GM12865 (cell line): Measurements from ENCODE around the gene STXBP6.

Experiments used
- DNase-seq: peaks from one replicate; pipeline ENCODE4 v3.0.0; 2010; ENCODE audit warnings: low read depth
- H3K4me3 ChIP-seq: 2 replicates; pipeline ENCODE4 v1.5.1; 2011; ENCODE audit warnings: mild to moderate bottlenecking, low read depth, low read length, control low read depth
- TF ChIP-seq, protein P1 (sequence below): IDR thresholded peaks from 2 replicates; pipeline ENCODE4 v1.5.1; 2011; ENCODE audit warnings: low read length, control low read depth, low read depth, inconsistent platforms; ENCODE audit not compliant: insufficient read depth; ENCODE audit errors: missing control alignments

Gene STXBP6

GRCh38 chr14:24891987-24892496 is 157.9 kb downstream of the STXBP6 start:
- no peak overlapping the region for H3K4me3 ChIP-seq
- DNase-seq = no peak
- TF ChIP-seq, protein P1, sequence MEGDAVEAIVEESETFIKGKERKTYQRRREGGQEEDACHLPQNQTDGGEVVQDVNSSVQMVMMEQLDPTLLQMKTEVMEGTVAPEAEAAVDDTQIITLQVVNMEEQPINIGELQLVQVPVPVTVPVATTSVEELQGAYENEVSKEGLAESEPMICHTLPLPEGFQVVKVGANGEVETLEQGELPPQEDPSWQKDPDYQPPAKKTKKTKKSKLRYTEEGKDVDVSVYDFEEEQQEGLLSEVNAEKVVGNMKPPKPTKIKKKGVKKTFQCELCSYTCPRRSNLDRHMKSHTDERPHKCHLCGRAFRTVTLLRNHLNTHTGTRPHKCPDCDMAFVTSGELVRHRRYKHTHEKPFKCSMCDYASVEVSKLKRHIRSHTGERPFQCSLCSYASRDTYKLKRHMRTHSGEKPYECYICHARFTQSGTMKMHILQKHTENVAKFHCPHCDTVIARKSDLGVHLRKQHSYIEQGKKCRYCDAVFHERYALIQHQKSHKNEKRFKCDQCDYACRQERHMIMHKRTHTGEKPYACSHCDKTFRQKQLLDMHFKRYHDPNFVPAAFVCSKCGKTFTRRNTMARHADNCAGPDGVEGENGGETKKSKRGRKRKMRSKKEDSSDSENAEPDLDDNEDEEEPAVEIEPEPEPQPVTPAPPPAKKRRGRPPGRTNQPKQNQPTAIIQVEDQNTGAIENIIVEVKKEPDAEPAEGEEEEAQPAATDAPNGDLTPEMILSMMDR = no peak

DNA sequence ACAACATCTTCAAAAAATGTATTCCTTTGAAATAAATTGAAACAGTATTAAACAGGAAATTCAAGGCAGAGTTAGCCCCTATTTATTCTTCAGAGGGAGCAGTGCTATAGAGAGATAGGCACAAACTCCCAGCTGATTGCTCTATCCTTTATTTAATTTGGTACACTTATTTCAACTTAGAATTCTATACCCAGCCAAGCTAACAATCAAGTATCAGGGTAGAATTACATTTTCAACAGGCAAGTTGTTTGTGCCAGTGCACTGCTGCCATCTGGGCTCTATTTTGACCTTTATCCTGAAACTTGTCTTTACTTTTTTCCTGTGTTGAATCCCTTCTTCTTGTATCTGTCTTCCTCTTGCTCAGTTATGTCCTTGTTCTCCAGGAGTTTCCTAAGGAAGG is 159.2 kb downstream of the STXBP6 start:
- no peak for DNase-seq
- no peak overlapping the region for H3K4me3 ChIP-seq
- TF ChIP-seq, protein P1 = no peak

DNA sequence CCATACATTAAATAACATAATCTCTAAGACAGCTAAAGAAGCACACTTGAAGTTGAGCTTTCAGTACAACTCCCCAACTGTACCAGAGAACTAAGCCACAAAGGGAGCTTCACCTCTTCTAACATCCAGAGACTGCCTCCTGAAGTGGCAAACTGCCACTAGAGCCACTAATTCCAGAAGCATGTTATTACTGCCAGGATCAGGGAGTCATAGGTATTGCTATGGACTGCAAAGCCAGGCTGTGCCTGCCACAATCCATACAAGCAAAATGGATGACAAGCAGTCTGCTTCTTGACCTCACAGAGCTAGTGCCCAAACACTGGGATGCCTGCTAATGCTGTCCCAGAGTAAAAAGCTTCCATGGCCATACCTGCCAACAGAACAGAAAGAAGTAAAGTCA is 160.1 kb downstream of the STXBP6 start:
- H3K4me3 ChIP-seq = no peak overlapping the region
- TF ChIP-seq, protein P1 = no peak

GRCh38 chr14:24888532-24888931 is 161.4 kb downstream of the STXBP6 start:
- TF ChIP-seq, protein P1 = no peak
- no peak for DNase-seq
- no peak overlapping the region for H3K4me3 ChIP-seq

More for the DNA sequence above, 160.1 kb downstream of the STXBP6 start:
- no peak for DNase-seq

GRCh38 chr14:24887623-24888304 is 162.2 kb downstream of the STXBP6 start:
- DNase-seq = no peak
- TF ChIP-seq, protein P1 = no peak
- H3K4me3 ChIP-seq = no peak overlapping the region

DNA sequence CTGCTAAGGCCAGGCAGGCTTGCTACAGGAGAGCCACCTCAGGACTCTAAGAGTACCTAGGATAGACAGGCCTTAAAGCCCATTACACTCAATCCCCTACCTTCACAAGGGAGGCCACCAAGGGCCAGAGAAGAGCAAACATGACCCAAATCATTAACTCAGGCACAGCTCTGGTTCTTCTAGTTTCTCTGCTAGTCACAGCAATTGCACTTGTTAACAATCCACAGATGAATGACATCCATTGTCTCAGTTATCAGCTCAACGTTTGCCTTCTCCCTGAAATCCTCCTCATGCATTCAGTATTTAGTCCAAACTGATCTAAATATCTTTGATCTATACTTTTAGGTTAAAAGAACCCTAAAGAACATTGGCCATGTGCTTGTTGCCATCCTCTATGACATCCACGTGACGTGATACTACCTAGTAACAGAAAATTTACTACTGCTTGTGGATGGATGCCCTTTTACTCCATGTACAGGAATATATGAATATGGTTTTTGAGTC is 164.5 kb downstream of the STXBP6 start:
- TF ChIP-seq, protein P1 = no peak
- DNase-seq = no peak
- no peak overlapping the region for H3K4me3 ChIP-seq
